ENCODE measurements around the gene DPY19L1.
"Not testable (repeated sequence)": the region's sequence is repeated elsewhere in the genome, so short reads cannot be mapped to it uniquely, and the experiment has no call there.

Gene DPY19L1

GRCh38 chr7:34895202-34895601 is 142.1 kb downstream of the DPY19L1 start:
- Mint-ChIP-seq H3K27ac (no peak overlapping the region), H3K4me1 (no peaks in the 10 kb centered on the region), H3K27me3 (no peaks in the 10 kb centered on the region), H3K4me3 (no peak overlapping the region), H3K36me3 (ENCODE audit: low read depth) (peaks cover 4% of the 10 kb centered on the region), H3K9me3 (peaks cover 20% of the 10 kb centered on the region)
- ATAC-seq, result no peak
- DNase-seq, result no peak

DNA sequence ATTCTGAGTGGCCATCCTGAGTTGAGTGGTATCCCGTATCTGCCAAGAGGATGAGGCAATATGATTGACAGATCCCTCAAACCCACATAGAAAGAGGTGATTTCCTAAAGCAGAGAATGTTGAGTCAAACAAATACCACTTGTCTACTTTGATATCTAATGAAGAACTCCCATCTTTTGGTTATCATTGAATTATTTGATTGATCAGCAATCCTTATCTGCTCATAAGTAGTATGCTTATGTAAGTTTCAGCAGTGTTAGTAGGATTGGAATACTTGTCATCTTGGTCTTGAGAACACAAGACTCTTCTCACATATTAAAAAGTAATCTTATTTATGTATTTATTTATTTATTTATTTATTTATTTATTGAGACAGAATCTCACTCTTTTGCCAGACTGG is 147.3 kb downstream of the DPY19L1 start:
- H3K36me3 Mint-ChIP-seq (ENCODE audit: low read depth), result peaks cover 4% of the 10 kb centered on the region
- H3K27ac Mint-ChIP-seq, result no peak overlapping the region

GRCh38 chr7:34886856-34887255 is 150.4 kb downstream of the DPY19L1 start:
- Mint-ChIP-seq H3K4me1 (no peaks in the 10 kb centered on the region), H3K9me3 (peaks cover 17% of the 10 kb centered on the region), H3K27ac (no peak overlapping the region), H3K36me3 (ENCODE audit: low read depth) (peaks cover 4% of the 10 kb centered on the region), H3K27me3 (no peaks in the 10 kb centered on the region), H3K4me3 (no peak overlapping the region)
- no peak for ATAC-seq
- DNase-seq, result no peak

More for the DNA sequence above, 147.3 kb downstream of the DPY19L1 start:
- Mint-ChIP-seq H3K4me3 (no peak overlapping the region), H3K4me1 (no peaks in the 10 kb centered on the region), H3K27me3 (no peaks in the 10 kb centered on the region), H3K9me3 (peaks cover 15% of the 10 kb centered on the region)
- ATAC-seq (no peak), DNase-seq (no peak)

DNA sequence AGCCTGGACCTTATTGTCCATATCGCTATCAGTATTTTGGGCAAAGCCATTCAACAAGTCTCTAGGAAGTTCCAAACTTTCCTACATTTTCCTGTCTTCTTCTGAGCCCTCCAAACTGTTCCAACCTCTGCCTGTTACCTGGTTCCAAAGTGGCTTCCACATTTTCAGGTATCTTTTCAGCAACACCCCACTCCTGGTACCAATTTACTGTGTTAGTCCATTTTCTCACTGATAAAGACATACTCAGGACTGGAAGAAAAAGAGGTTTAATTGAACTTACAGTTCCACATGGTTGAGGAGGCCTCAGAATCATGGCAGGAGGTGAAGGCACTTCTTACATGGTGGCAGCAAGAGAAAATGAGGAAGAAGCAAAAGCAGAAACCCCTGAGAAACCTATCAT is 153.4 kb downstream of the DPY19L1 start:
- H3K4me1 Mint-ChIP-seq; ATAC-seq; H3K36me3 Mint-ChIP-seq (ENCODE audit: low read depth): not testable (repeated sequence)

DNA sequence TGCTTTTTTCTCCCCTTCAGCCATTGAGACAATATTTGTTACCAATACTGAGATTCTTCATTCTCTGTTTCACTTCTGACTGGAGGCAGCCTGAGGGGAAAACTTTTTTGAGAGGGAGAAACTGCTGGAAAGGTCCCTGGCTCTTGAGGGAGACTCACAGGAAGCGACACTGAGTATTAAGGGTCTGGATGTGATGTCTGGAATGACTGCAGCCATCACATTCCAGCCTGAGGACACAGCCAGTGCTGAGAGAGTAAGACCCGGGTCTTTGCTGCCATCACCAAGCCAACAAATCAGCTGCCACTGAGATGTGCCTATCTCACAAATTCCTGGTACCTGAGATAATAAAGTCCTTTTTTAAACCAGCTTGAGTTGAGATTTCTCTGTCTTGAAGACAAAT is 157.4 kb downstream of the DPY19L1 start:
- ATAC-seq (no peak), DNase-seq (no peak)
- Mint-ChIP-seq H3K9me3 (peaks cover 15% of the 10 kb centered on the region), H3K36me3 (ENCODE audit: low read depth) (peaks cover 4% of the 10 kb centered on the region), H3K27me3 (peaks cover 2% of the 10 kb centered on the region), H3K4me3 (no peak overlapping the region), H3K4me1 (no peaks in the 10 kb centered on the region), H3K27ac (no peak overlapping the region)

More for the DNA sequence above, 153.4 kb downstream of the DPY19L1 start:
- not testable (repeated sequence) for H3K4me3 Mint-ChIP-seq, H3K27me3 Mint-ChIP-seq, DNase-seq, H3K27ac Mint-ChIP-seq
- H3K9me3 Mint-ChIP-seq, result peaks cover 20% of the 10 kb centered on the region

DNA sequence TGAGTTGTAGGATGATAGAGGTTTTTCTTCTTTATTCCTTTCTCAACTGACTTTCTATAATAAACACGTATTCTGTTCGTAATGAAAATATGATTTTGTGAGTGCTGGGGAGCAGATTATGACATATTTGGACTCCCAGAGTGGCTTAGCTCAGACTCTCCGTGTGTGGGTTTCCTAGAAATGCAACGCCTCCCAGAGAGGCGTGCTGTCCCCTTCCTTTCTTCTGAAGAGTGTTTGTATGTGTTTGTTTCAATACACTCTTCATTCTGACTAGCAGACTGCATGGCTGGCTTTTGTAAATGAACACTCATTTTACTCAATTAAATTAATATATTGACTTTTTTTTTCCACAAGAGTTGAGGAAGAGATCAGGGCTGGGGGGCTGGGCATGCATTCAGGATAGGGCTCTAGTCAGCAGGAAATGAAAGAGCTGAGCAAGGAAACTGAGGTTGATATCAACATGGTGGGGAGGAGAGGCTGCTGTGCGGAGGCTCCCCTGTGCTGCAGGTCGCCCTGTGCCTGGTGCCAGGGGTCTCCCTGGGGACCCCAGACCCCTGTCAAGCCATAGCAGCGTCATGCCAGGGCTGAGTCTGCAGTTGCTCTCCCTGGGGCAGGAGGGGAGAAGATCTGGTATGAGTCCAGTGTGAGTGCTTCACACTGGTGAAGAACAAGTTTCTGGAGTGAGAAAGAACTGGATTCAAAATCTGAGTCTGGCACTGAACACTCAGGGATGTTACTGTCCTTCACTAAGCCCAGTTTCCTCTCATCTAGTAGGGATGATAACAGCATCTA is 158.1 kb downstream of the DPY19L1 start:
- H3K4me3 Mint-ChIP-seq; DNase-seq; H3K27ac Mint-ChIP-seq; H3K4me1 Mint-ChIP-seq; H3K27me3 Mint-ChIP-seq; ATAC-seq; H3K36me3 Mint-ChIP-seq (ENCODE audit: low read depth): not testable (repeated sequence)
- peaks cover 14% of the 10 kb centered on the region for H3K9me3 Mint-ChIP-seq
